HG02759 (cell line): ENCODE data around the gene RETREG1.
"Not testable (repeated sequence)": the region's sequence is repeated elsewhere in the genome, so short reads cannot be mapped to it uniquely, and the experiment has no call there.

Experiments used
- ATAC-seq: cut with Tn5 transposase; IDR thresholded peaks from one replicate; pipeline ENCODE4 v1.9.1; 2021; ENCODE audit warnings: mild to moderate bottlenecking, moderate library complexity; ENCODE audit not compliant: unreplicated experiment

The RETREG1 gene

DNA sequence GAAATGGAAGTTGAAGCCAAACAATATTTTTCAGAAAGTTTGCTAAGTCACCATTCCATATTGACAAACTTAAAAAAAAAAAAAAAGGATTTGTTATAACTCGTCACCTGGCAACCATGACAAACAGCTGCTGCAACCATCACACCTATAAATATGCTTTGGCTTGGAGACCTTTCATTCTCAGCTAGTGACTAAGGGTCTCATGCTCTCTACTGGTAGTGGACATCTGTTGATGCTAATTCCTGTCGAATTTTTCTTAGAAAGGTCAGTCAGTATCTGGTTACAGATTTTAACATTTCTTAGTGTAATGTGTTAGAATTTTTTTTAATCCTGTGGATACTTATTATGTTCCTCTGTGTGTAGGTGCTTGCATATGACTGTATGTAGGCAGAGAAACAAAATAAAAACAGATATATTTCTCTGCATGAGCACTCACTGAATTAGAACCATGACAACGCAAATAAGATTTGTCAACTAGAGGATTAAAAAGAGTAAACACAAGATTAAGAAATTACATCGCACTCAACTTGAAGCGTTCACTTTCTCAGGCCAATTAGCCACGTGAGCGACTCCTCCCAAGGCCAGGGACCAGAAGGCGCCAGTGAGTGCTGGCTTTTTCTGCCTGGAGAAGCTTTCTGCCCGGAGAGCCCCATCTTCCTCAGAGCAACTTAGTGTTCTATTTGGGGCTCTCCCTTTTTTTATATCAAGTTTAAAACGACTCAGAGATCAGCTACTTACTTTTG, 124.2 kb downstream of the RETREG1 start:
- no peak for ATAC-seq

DNA sequence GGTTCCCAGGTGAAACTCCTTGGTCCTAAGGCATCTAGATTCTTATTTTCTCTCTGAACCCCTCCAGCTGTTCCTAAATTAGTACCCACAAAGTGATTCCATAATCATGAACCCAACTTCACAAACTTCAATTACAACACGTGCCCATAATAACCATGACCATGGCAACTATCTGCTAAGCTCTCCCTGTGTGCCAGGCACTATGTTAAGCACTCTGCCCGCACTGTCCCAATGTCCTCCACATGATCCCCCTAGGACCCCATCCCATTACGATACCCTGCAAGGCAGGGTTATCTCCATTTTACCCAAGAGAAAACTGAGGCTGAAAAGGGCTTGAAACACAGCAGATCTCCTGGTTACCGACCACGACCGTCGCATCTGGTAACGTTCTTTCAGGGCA, 125.9 kb downstream of the RETREG1 start:
- no peak for ATAC-seq

DNA sequence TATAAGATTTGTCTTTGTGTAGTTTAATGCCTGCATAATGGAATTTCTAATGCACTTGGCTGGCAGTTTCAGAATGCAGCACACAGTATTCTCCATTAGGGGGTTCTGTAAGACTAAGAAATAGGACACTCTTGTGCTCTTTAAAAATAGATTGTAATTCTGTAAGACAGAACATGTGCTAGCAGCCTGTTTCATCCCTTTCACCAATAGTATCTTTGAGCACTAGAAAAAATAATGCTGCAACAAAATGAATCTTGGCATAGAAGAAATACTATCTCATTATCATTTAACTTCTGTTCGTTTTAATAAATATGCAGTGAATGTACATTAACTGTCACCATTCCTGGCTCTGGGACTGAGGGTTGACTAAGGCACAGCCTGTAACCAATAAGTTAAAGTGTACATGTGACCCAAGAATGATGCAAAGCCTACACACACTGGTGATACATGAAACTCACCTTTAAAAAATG, 127.4 kb downstream of the RETREG1 start:
- peak; percentile 66 for ATAC-seq

GRCh38 chr5:16487456-16487855, 129.3 kb downstream of the RETREG1 start:
- no peak for ATAC-seq

DNA sequence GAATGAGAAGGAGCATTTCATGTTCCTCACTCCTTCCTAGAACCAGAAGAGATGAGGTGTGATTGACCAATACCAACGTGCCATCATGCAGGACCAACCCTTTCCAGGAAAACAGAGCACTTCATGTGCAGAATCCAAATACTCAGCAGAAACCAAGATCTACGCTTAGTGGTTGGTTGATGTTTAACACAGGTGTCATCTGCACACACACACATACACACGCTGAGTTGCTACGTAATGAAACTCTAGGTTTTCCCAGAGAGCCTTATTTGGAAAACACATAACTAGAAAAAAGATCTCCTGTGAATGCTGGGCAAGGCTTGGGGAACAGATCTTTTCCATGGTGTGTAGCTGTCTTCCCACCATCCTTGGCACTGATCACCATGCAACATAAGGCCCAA, 130.1 kb downstream of the RETREG1 start:
- no peak for ATAC-seq

DNA sequence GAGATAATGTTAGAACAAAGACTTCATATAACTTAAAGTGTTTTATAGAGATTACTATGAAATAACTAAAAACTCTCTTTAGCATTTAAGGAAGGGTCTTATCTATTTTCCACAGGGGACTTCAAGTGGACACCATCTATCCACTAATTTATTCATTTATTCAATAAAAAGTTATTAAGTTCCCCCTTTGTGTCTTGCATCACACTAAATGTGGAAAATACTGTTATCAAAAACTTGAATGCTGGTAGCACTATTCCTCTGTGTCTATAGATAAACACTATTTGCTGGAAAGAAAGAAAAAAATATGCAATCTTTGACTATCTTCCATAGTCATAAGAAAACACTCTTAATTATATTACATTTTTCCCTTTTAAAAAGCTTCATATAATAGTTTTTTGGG, 131.1 kb downstream of the RETREG1 start:
- no peak for ATAC-seq

- no peak for ATAC-seq
Observed at GRCh38 chr5:16484081-16484480, 132.7 kb downstream of the RETREG1 start.

GRCh38 chr5:16483361-16483760, 133.4 kb downstream of the RETREG1 start:
- no peak for ATAC-seq

DNA sequence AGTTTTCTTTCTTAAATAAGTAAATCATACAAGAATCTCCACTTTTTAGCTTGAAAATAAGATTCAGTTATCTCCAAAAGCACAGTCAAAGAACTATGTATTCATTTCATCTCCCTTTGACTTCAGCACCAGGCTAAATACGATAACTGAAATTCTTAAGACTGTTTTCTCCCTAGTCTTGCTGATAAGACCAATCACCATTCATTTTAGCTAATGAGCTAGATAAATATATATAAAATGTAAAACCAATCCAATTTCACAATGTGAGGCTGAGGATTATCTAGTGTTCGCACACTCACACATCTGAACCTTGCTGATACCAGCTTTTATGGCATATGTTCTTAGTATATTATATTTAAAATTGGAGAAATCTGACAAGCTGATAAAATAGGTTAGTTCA, 133.9 kb downstream of the RETREG1 start:
- no peak for ATAC-seq

DNA sequence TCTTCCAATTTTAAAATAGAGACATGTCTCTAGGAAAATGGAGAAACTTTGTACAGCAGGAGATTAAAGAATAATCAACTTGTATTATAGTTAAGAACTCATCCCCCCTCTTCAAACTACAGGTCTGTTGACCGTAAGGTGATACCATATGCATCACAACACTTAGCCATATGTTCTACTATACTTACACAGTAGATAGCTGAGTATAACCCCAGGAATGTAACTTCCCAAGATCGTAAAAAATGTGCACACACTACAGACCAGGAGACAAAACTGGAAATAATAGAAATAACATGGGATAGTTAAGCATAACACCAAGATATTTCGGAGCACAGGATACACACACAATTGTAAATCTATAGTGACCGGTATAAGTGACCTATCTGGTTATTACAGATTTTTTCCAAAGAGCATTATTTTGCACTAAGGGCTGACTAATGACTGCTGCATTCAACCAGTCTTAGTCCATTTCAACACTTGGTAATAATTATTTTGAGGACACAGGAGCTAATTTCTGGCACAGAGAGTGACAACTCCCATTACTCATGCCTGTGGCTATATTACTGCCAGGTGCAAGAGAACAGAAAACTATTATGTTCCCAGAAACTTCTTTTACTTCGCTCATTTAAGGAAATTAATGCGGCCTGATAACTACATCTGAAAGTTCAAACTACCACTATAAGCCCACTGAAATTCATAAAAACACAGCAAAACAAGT, 135.8 kb downstream of the RETREG1 start:
- no peak for ATAC-seq

GRCh38 chr5:16480144-16480543, 136.7 kb downstream of the RETREG1 start:
- ATAC-seq: no peak

DNA sequence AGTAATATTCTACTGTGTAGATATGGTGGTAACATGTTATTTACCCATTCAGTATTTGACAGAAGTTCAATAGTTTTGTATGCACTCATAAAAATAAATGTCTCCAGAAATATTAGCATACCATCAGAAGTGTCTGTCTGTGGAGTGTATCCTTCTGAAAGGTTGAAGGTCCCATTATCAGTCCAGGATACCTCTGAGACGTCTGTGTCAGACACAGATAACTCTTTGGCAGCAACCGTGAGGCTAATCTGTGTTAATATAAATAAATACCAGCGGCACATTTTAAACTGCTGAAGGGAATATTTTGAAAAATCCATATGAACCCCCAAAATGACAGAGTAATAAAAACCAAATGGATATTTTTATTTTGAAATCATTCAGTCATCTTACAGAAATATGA, 139.3 kb downstream of the RETREG1 start:
- no peak for ATAC-seq

GRCh38 chr5:16476417-16476816, 140.4 kb downstream of the RETREG1 start:
- ATAC-seq: not testable (repeated sequence)

GRCh38 chr5:16471387-16471786, 145.4 kb downstream of the RETREG1 start:
- no peak for ATAC-seq

- peak; percentile 72 for ATAC-seq
Observed at GRCh38 chr5:16467363-16468219, 149.2 kb downstream of the RETREG1 start.

GRCh38 chr5:16465544-16466432, 151.0 kb downstream of the RETREG1 start, which contains the start of gene ZNF622:
Gene ZNF622, minus strand, starts transcription at chr5:16465800. Its CDS starts 135 bp downstream, at chr5:16465665.
- peak; percentile 87 for ATAC-seq

DNA sequence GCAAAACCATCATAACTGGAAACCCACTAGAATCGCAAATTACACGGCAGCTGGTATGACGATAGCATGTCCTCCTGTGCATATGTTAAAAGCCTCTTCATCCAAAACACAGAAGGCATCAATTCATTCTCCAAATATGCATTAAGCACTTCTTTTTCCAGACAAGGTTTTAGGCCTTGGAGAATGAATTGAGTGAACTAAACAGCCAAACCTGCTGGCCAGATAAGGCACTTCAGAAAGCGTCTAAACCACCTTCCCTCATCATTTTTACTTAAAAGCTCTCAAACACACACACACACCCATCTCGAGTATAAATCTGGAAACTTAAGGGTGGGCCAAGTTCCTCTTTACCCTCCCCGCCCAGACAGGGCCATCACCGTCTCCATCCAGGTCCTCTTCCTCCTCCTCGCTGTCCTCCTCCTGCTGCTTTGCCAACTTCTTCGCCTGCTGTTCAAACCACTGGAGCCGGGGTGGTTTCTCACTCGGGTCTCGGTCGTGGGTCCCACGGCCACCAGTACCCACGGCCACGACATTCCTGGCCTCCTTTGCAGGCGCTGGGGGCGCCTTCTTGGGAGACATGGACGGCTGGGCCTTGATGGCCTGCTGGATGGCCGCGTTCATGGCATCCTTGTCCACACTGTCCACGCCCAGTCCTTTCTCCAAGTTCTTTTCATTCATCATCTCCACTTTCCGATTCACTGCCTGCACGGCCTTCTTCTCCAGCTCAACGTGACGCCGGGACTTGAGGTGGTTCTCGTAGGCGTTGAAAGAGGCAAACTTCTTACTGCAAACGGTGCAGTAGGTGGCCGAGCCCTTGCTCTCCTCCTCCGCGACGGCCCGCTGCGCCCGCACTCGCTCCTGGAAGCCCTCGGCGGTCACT, 151.9 kb downstream of the RETREG1 start:
- ATAC-seq: no peak

DNA sequence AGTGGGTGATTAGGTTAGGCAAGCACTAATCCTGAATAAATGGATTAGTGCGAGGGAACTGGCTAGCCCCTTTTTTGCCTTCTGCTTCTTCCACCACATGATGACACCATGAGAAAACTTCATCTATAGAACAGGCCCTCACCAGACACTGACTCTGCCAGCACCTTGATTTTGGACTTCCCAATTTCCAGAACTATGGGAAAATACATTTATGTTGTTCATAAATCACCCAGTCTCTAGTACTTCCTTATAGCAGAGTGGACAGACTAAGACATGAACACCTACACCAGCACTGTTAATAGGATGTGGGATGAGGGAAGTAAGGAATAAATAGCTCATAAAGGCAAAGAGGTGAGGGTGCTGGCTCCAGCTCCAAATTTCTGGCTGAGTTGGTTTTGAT, 152.6 kb downstream of the RETREG1 start:
- no peak for ATAC-seq

- ATAC-seq: no peak
Observed at GRCh38 chr5:16461782-16462181, 155.0 kb downstream of the RETREG1 start.
